CD14-positive monocyte (primary cell): Measurements from ENCODE around the gene NFIC. TPM values are rescaled to one million over a fixed set of nuclear protein-coding genes. Genes with fewer than 3 reads are reported as not detected.

Experiments
- DNase-seq, 3 donors: peaks; one replicate each; pipeline ENCODE4 v3.0.0-alpha.2; 2011 to 2022
- H2AFZ ChIP-seq: 2 replicates; pipeline ENCODE4 v1.6.0; 2012; ENCODE audit warnings: mild to moderate bottlenecking, low read depth, low read length, inconsistent platforms; ENCODE audit not compliant: insufficient read depth, poor library complexity, severe bottlenecking
- H3K27ac ChIP-seq, 2 donors: 1 replicate in 1 of 2; 2 replicates in 1 of 2; pipeline ENCODE4 v1.5.1; 2012 to 2013; ENCODE audit warnings: low read length in 2 of 2, control low read depth in 1 of 2, inconsistent platforms in 1 of 2, low read depth in 1 of 2, mild to moderate bottlenecking in 1 of 2
- H3K27me3 ChIP-seq, 2 donors: one replicate each; pipeline versions ENCODE4 v1.6.0 to v1.6.1; 2011 to 2013; ENCODE audit warnings: low read length in 2 of 2; ENCODE audit not compliant: control insufficient read depth in 2 of 2, insufficient read depth in 2 of 2
- H3K36me3 ChIP-seq, 2 donors: replicated peaks in 1 of 2; 1 replicate in 1 of 2; 2 replicates in 1 of 2; pipeline versions ENCODE4 v1.5.1 to v1.6.1; 2012 to 2013; ENCODE audit warnings: low read length in 2 of 2, control low read depth in 1 of 2, inconsistent platforms in 1 of 2, mild to moderate bottlenecking in 1 of 2; ENCODE audit not compliant: insufficient read depth in 2 of 2, control insufficient read depth in 1 of 2
- H3K4me1 ChIP-seq, 2 donors: 1 replicate in 1 of 2; 2 replicates in 1 of 2; pipeline versions ENCODE4 v1.5.1 to v1.6.1; 2012 to 2013; ENCODE audit warnings: low read length in 2 of 2, control low read depth in 1 of 2, inconsistent platforms in 1 of 2, mild to moderate bottlenecking in 1 of 2, moderate library complexity in 1 of 2; ENCODE audit not compliant: insufficient read depth in 2 of 2, control insufficient read depth in 1 of 2
- H3K4me2 ChIP-seq: replicated peaks from 2 replicates; pipeline ENCODE3; 2012; ENCODE audit warnings: low read length, moderate library complexity, mild to moderate bottlenecking; ENCODE audit not compliant: poor library complexity, severe bottlenecking; ENCODE audit errors: extremely low read depth
- H3K4me3 ChIP-seq, 3 experiments: fragments of 200-600 bp in 1 of 3; sonication (generic) in 1 of 3; replicated peaks in 1 of 3; 1 replicate in 2 of 3; 2 replicates in 1 of 3; pipeline ENCODE4 v1.5.1; 2011 to 2013; ENCODE audit warnings: low read length in 3 of 3, mild to moderate bottlenecking in 3 of 3, control low read depth in 2 of 3, low read depth in 2 of 3, inconsistent platforms in 1 of 3, moderate library complexity in 1 of 3
- H3K79me2 ChIP-seq: 2 replicates; pipeline ENCODE4 v1.6.0; 2012; ENCODE audit warnings: mild to moderate bottlenecking, control low read depth, inconsistent platforms, low read length, moderate library complexity; ENCODE audit not compliant: insufficient read depth
- H3K9ac ChIP-seq: 2 replicates; pipeline ENCODE4 v1.6.0; 2017; ENCODE audit warnings: low read length, mild to moderate bottlenecking; ENCODE audit not compliant: insufficient read depth, poor library complexity, severe bottlenecking
- H3K9me3 ChIP-seq, 2 donors: replicated peaks in 1 of 2; 1 replicate in 1 of 2; 2 replicates in 1 of 2; pipeline versions ENCODE4 v1.5.1 to v1.6.1; 2012 to 2013; ENCODE audit warnings: low read length in 2 of 2, control low read depth in 1 of 2; ENCODE audit not compliant: control insufficient read depth in 1 of 2, insufficient read depth in 1 of 2
- H4K20me1 ChIP-seq: 2 replicates; pipeline ENCODE4 v1.6.0; 2012; ENCODE audit warnings: mild to moderate bottlenecking, low read length, control low read depth, moderate library complexity; ENCODE audit not compliant: insufficient read depth
- H3K27ac Mint-ChIP-seq, 7 donors: one replicate each; pipeline ENCODE4 v1.8.0; 2020; ENCODE audit warnings: mild to moderate bottlenecking in 7 of 7, mixed read lengths in 7 of 7, moderate library complexity in 6 of 7, inconsistent platforms in 2 of 7
- H3K27me3 Mint-ChIP-seq, 3 donors: one replicate each; pipeline ENCODE4 v1.8.0; 2021 to 2022; ENCODE audit warnings: low read depth in 3 of 3, mild to moderate bottlenecking in 3 of 3, mixed read lengths in 3 of 3, moderate library complexity in 3 of 3, inconsistent platforms in 1 of 3
- H3K36me3 Mint-ChIP-seq, 2 donors: one replicate each; pipeline ENCODE4 v1.8.0; 2020; ENCODE audit warnings: mixed read lengths in 2 of 2, inconsistent platforms in 1 of 2, mild to moderate bottlenecking in 1 of 2
- H3K4me1 Mint-ChIP-seq: one replicate; pipeline ENCODE4 v1.8.0; 2020; ENCODE audit warnings: mild to moderate bottlenecking, mixed read lengths
- H3K4me3 Mint-ChIP-seq, 2 donors: one replicate each; pipeline ENCODE4 v1.8.0; 2020; ENCODE audit warnings: mild to moderate bottlenecking in 2 of 2, mixed read lengths in 2 of 2, moderate library complexity in 1 of 2
- H3K9me3 Mint-ChIP-seq, 7 donors: one replicate each; pipeline ENCODE4 v1.8.0; 2020 to 2022; ENCODE audit warnings: mixed read lengths in 7 of 7, mild to moderate bottlenecking in 6 of 7, moderate library complexity in 6 of 7, inconsistent platforms in 2 of 7
- WGBS: methylation state at CpG from one replicate; pipeline ENCODE4 v1.1.5; 2013; ENCODE audit warnings: missing lambda C conversion rate; ENCODE audit not compliant: insufficient coverage; 5-methylcytosine and 5-hydroxymethylcytosine counted together
- intact Hi-C, 2 donors: fragments of 100-400 bp; cut with micrococcal nuclease; formaldehyde crosslinking; loops; one replicate each; pipeline versions ENCODE4 v1.15.0 to v1.15.1; 2023
- polyA plus RNA-seq, 3 donors: library from polyadenylated mRNA; depleted of rRNA in 1 of 3; unstranded in 2 of 3; stranded (reverse) in 1 of 3; fragments of 300-500 nt in 2 of 3; fragments of >200 nt in 1 of 3; fragmentation: Illumina TruSeq in 2 of 3; gene quantifications; 1 replicate in 2 of 3; 2 replicates in 1 of 3; pipeline ENCODE4 v1.2.3, GENCODE V29; 2012 to 2021
- TF ChIP-seq, protein P1 (sequence below): fragments of 200-600 bp; IDR thresholded peaks from one replicate; pipeline ENCODE4 v1.8.0; 2022; ENCODE audit warnings: antibody characterized with exemption, mild to moderate bottlenecking

The NFIC gene
- polyA plus RNA-seq, 3 donors = 7.0 to 13.8 (median 11.5) TPM

DNA sequence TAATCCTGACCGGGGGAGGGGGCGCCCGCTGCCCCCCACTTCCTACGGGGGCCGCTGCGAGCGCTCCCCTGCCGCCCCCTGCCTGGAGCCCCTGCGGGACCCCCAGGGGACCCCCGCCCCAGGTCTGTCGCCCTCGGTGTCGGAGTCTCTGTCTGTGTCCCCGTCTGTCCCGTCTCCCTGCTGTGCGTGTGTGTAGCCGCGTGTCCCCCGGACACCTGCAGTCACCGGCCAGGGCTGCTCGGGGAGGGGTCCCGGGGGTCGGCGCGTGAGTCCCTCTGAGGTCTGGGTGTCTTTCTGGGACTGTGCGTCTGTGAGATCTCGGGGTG, 7.7 kb upstream of the NFIC start:
- Mint-ChIP-seq H3K4me3 (peak overlapping the region; percentile 88 to 93), H3K4me1 (peaks cover 29% of the 10 kb centered on the region), H3K36me3 (peaks cover 6% of the 10 kb centered on the region in 2 donors), H3K27ac (no peak overlapping the region), H3K27me3 (peaks cover 18 to 23% (median 19%) of the 10 kb centered on the region in 3 donors), H3K9me3 (peaks cover 0 to 15% (median 2%) of the 10 kb centered on the region in 7 donors)
- Histone ChIP-seq H3K36me3 (no peaks in the 10 kb centered on the region), H3K4me3 (peak overlapping the region; percentile 62 to 79 (median 71)), H3K9me3 (peaks cover 0 to 4% of the 10 kb centered on the region in 2 donors), H3K27ac (no peak overlapping the region), H3K9ac (peak overlapping the region; percentile 43), H3K79me2 (peaks cover 32% of the 10 kb centered on the region), H3K4me1 (peaks cover 19 to 36% of the 10 kb centered on the region in 2 donors), H3K4me2 (peak overlapping the region; percentile 85), H3K27me3 (peaks cover 6 to 17% of the 10 kb centered on the region in 2 donors), H2AFZ (peak overlapping the region; percentile 78), H4K20me1 (peaks cover 17% of the 10 kb centered on the region)
- intact Hi-C loops = no loop called here
- TF ChIP-seq, protein P1, sequence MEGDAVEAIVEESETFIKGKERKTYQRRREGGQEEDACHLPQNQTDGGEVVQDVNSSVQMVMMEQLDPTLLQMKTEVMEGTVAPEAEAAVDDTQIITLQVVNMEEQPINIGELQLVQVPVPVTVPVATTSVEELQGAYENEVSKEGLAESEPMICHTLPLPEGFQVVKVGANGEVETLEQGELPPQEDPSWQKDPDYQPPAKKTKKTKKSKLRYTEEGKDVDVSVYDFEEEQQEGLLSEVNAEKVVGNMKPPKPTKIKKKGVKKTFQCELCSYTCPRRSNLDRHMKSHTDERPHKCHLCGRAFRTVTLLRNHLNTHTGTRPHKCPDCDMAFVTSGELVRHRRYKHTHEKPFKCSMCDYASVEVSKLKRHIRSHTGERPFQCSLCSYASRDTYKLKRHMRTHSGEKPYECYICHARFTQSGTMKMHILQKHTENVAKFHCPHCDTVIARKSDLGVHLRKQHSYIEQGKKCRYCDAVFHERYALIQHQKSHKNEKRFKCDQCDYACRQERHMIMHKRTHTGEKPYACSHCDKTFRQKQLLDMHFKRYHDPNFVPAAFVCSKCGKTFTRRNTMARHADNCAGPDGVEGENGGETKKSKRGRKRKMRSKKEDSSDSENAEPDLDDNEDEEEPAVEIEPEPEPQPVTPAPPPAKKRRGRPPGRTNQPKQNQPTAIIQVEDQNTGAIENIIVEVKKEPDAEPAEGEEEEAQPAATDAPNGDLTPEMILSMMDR = no peak
- DNase-seq = no peak
- WGBS = 0% methylated on average over 22 of the region's 27 CpGs

DNA sequence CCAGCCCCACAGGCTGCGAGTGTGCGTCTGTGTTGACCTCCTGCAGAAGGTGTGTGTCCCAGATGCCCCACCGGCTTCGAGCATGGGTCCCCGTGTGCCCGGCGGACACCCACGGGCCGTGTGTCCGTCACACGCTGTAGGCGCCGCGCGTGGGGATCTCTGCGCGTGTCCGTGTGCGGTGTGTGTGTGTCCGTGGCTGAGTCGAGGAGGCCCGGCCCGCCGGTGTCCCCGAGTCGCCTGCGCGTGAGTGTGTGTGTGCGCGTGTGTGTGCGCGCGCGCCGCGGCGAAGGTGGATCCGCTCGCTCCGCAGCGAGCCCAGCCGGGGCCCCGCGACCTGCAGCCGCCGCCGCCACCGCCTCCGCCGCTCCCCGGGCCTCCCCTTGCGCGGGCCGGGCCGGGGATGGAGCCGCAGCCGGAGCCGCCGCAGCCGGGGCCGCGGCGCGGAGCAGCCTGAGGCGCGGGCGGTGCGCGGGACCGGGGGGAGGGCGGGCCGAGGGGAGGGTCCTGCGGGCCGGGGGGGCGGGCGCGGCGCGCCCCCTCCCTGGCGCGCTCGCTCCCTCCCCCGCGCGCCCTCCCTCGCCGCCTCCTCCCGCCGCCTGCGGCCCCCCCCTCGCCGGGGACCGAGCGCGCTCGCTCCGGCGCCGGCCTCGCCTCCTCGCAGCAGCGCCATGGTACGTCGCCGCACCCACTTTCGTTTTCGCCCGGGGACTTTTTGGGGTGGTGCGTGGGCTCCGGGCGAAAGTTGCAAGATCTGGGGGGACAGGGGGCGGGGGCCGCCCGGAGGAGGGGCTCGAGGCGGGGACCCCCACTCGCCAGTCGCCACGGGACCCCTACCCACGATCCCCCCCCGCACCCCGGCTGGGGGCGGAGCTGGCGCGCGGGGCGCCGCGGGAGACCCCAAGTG, 7.1 kb upstream of the NFIC start:
- peaks cover 20% of the 10 kb centered on the region for H4K20me1 ChIP-seq
- H3K36me3 ChIP-seq = no peaks in the 10 kb centered on the region
- peaks cover 6 to 17% of the 10 kb centered on the region in 2 donors for H3K27me3 ChIP-seq
- Mint-ChIP-seq H3K9me3 (peaks cover 0 to 15% (median 2%) of the 10 kb centered on the region in 7 donors), H3K4me1 (peaks cover 31% of the 10 kb centered on the region), H3K27me3 (peaks cover 18 to 23% (median 19%) of the 10 kb centered on the region in 3 donors), H3K27ac (peak overlapping the region in 4 of 7 donors; percentile 42 to 71 (median 58)), H3K4me3 (peak overlapping the region; percentile 88 to 93), H3K36me3 (peaks cover 6% of the 10 kb centered on the region in 2 donors)
- peak overlapping the region; percentile 78 for H2AFZ ChIP-seq
- peak; percentile 14 to 49 (median 42) for DNase-seq
- under 1% methylated on average over 110 of the region's 129 CpGs for WGBS
- peak overlapping the region in 1 of 2 donors; percentile 82 for H3K27ac ChIP-seq
- peaks cover 19 to 36% of the 10 kb centered on the region in 2 donors for H3K4me1 ChIP-seq
- peak overlapping the region; percentile 85 for H3K4me2 ChIP-seq
- intact Hi-C loops = no loop called here
- H3K79me2 ChIP-seq = peaks cover 38% of the 10 kb centered on the region
- TF ChIP-seq, protein P1 = no peak
- H3K4me3 ChIP-seq = peak overlapping the region; percentile 62 to 85 (median 80)
- H3K9me3 ChIP-seq = peaks cover 0 to 4% of the 10 kb centered on the region in 2 donors
- peak overlapping the region; percentile 88 for H3K9ac ChIP-seq
